AG09309 (cell line): ENCODE data around the gene UBASH3B.

Experiments
- DNase-seq: peaks from one replicate; pipeline ENCODE4 v3.0.0-alpha.2; 2010; ENCODE audit warnings: low read depth
- H3K4me3 ChIP-seq: 2 replicates; pipeline ENCODE4 v1.5.1; 2011; ENCODE audit warnings: mild to moderate bottlenecking, low read depth, low read length, moderate library complexity; ENCODE audit not compliant: control insufficient read depth
- CTCF ChIP-seq: IDR thresholded peaks from 2 replicates; pipeline ENCODE4 v1.5.1; 2011; ENCODE audit warnings: mild to moderate bottlenecking, low read depth, low read length, inconsistent platforms; ENCODE audit not compliant: insufficient read depth, control insufficient read depth; ENCODE audit errors: missing control alignments

Gene UBASH3B

GRCh38 chr11:122731500-122731913, 76.0 kb downstream of the UBASH3B start:
- TF ChIP-seq CTCF, result no peak
- peak; percentile 67 for DNase-seq

GRCh38 chr11:122732342-122733315, 77.1 kb downstream of the UBASH3B start:
- TF ChIP-seq CTCF, result no peak
- DNase-seq, result no peak
- H3K4me3 ChIP-seq, result no peak overlapping the region

More at GRCh38 chr11:122731500-122731913, 76.0 kb downstream of the UBASH3B start:
- H3K4me3 ChIP-seq, result no peak overlapping the region

- no peak for DNase-seq
- H3K4me3 ChIP-seq, result no peak overlapping the region
- no peak for TF ChIP-seq CTCF
Measured at GRCh38 chr11:122733318-122733717, 77.8 kb downstream of the UBASH3B start.

GRCh38 chr11:122734848-122735496, 79.5 kb downstream of the UBASH3B start:
- DNase-seq, result no peak
- TF ChIP-seq CTCF, result no peak

GRCh38 chr11:122737951-122738693, 82.6 kb downstream of the UBASH3B start:
- DNase-seq, result no peak
- H3K4me3 ChIP-seq, result no peak overlapping the region
- no peak for TF ChIP-seq CTCF

More at GRCh38 chr11:122734848-122735496, 79.5 kb downstream of the UBASH3B start:
- H3K4me3 ChIP-seq, result no peak overlapping the region

GRCh38 chr11:122741613-122742300, 86.2 kb downstream of the UBASH3B start:
- H3K4me3 ChIP-seq, result no peak overlapping the region
- no peak for DNase-seq
- no peak for TF ChIP-seq CTCF
